Smooth muscle cell (in vitro differentiated cells): ENCODE measurements around the gene BFSP2. TPM values are rescaled to one million over a fixed set of nuclear protein-coding genes. Genes with fewer than 3 reads are reported as not detected.
A peak's percentile ranks its signal among the peaks of the same experiment; 100 is the strongest.

Experiments used
- DNase-seq: peaks from one replicate; lab custom pipeline; 2025; ENCODE audit not compliant: unreplicated experiment; lab: John Stamatoyannopoulos, UW
- H2AFZ ChIP-seq: fragments of 200-600 bp; sonication (generic); 2 replicates; pipeline ENCODE4 v1.6.0; 2016; ENCODE audit warnings: antibody characterized with exemption, low read depth, mild to moderate bottlenecking
- H3F3A ChIP-seq: fragments of 200-600 bp; sonication (generic); 2 replicates; pipeline ENCODE4 v1.6.0; 2017; ENCODE audit warnings: antibody characterized with exemption, low read depth
- H3K27ac ChIP-seq: fragments of 200-600 bp; sonication (generic); 2 replicates; pipeline ENCODE4 v1.5.1; 2016; ENCODE audit warnings: low read depth, mild to moderate bottlenecking
- H3K27me3 ChIP-seq: fragments of 200-600 bp; sonication (generic); 2 replicates; pipeline ENCODE4 v1.6.1; 2016; ENCODE audit warnings: low read depth, mild to moderate bottlenecking
- H3K36me3 ChIP-seq: fragments of 200-600 bp; sonication (generic); 2 replicates; pipeline ENCODE4 v1.5.1; 2016; ENCODE audit warnings: low read depth
- H3K4me1 ChIP-seq: fragments of 200-600 bp; sonication (generic); 2 replicates; pipeline ENCODE4 v1.5.1; 2016; ENCODE audit warnings: low read depth
- H3K4me2 ChIP-seq: fragments of 200-600 bp; sonication (generic); 2 replicates; pipeline ENCODE4 v1.6.0; 2016; ENCODE audit warnings: mild to moderate bottlenecking
- H3K4me3 ChIP-seq: fragments of 200-600 bp; sonication (generic); 2 replicates; pipeline ENCODE4 v1.5.1; 2016; ENCODE audit warnings: mild to moderate bottlenecking
- H3K79me2 ChIP-seq: fragments of 200-600 bp; sonication (generic); 2 replicates; pipeline ENCODE4 v1.6.0; 2016; ENCODE audit warnings: low read depth, mild to moderate bottlenecking
- H3K9ac ChIP-seq: fragments of 200-600 bp; sonication (generic); 2 replicates; pipeline ENCODE4 v1.6.0; 2016; ENCODE audit warnings: low read depth
- H3K9me3 ChIP-seq: fragments of 200-600 bp; sonication (generic); replicated peaks from 2 replicates; pipeline ENCODE4 v1.5.1; 2016; ENCODE audit warnings: low read depth
- H4K20me1 ChIP-seq: fragments of 200-600 bp; sonication (generic); 2 replicates; pipeline ENCODE4 v1.6.0; 2016; ENCODE audit warnings: low read depth
- WGBS: methylation state at CpG from one replicate; pipeline ENCODE4 v1.1.7; 2016; ENCODE audit warnings: low lambda C conversion rate; 5-methylcytosine and 5-hydroxymethylcytosine counted together
- polyA plus RNA-seq: library from polyadenylated mRNA; unstranded; fragments of >200 nt; fragmentation: Nextera tagmentation; extraction: Ambion mirVana; gene quantifications from 2 replicates; pipeline ENCODE4 v1.2.1, GENCODE V29; 2016
- total RNA-seq: library from RNA; depleted of rRNA; stranded (reverse); fragments of >200 nt; gene quantifications from 2 replicates; pipeline ENCODE4 v1.2.3, GENCODE V29; 2014
- TF ChIP-seq, protein P1 (sequence below): fragments of 200-600 bp; sonication (generic); IDR thresholded peaks from 2 replicates; pipeline ENCODE4 v1.5.1; 2017; ENCODE audit warnings: borderline replicate concordance, mild to moderate bottlenecking, antibody characterized with exemption; ENCODE audit not compliant: insufficient read depth, poor library complexity, severe bottlenecking

BFSP2 gene
- total and polyA plus RNA-seq, 2 experiments from 2014 or later = not detected

- H3K4me3 ChIP-seq = no peak overlapping the region
- H3K27ac ChIP-seq = no peak overlapping the region
- H3F3A ChIP-seq = no peaks in the 10 kb centered on the region
- H2AFZ ChIP-seq = no peak overlapping the region
- 76% methylated on average over 3 of the region's 3 CpGs for WGBS
- no peaks in the 10 kb centered on the region for H3K36me3 ChIP-seq
- H4K20me1 ChIP-seq = no peaks in the 10 kb centered on the region
- no peak for DNase-seq
- H3K79me2 ChIP-seq = no peaks in the 10 kb centered on the region
- H3K4me2 ChIP-seq = no peak overlapping the region
- no peaks in the 10 kb centered on the region for H3K9me3 ChIP-seq
- TF ChIP-seq, protein P1, sequence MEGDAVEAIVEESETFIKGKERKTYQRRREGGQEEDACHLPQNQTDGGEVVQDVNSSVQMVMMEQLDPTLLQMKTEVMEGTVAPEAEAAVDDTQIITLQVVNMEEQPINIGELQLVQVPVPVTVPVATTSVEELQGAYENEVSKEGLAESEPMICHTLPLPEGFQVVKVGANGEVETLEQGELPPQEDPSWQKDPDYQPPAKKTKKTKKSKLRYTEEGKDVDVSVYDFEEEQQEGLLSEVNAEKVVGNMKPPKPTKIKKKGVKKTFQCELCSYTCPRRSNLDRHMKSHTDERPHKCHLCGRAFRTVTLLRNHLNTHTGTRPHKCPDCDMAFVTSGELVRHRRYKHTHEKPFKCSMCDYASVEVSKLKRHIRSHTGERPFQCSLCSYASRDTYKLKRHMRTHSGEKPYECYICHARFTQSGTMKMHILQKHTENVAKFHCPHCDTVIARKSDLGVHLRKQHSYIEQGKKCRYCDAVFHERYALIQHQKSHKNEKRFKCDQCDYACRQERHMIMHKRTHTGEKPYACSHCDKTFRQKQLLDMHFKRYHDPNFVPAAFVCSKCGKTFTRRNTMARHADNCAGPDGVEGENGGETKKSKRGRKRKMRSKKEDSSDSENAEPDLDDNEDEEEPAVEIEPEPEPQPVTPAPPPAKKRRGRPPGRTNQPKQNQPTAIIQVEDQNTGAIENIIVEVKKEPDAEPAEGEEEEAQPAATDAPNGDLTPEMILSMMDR = no peak
- H3K9ac ChIP-seq = no peak overlapping the region
- no peaks in the 10 kb centered on the region for H3K4me1 ChIP-seq
- no peaks in the 10 kb centered on the region for H3K27me3 ChIP-seq
Measured at GRCh38 chr3:133383175-133383574, 16.7 kb upstream of the BFSP2 start.

GRCh38 chr3:133383741-133384140 is 16.1 kb upstream of the BFSP2 start:
- no peak overlapping the region for H3K4me2 ChIP-seq
- no peak overlapping the region for H3K9ac ChIP-seq
- H4K20me1 ChIP-seq = no peaks in the 10 kb centered on the region
- 87% methylated on average over 5 of the region's 5 CpGs for WGBS
- H3K27me3 ChIP-seq = no peaks in the 10 kb centered on the region
- H3K36me3 ChIP-seq = no peaks in the 10 kb centered on the region
- H3K4me1 ChIP-seq = no peaks in the 10 kb centered on the region
- DNase-seq = no peak
- no peaks in the 10 kb centered on the region for H3K79me2 ChIP-seq
- no peaks in the 10 kb centered on the region for H3K9me3 ChIP-seq
- no peak overlapping the region for H3K27ac ChIP-seq
- TF ChIP-seq, protein P1 = no peak
- no peak overlapping the region for H3K4me3 ChIP-seq
- no peaks in the 10 kb centered on the region for H3F3A ChIP-seq
- no peak overlapping the region for H2AFZ ChIP-seq

- H3K9me3 ChIP-seq = no peaks in the 10 kb centered on the region
- H3K79me2 ChIP-seq = no peaks in the 10 kb centered on the region
- DNase-seq = peak; percentile 10
- H3K27me3 ChIP-seq = no peaks in the 10 kb centered on the region
- no peak overlapping the region for H2AFZ ChIP-seq
- no peaks in the 10 kb centered on the region for H4K20me1 ChIP-seq
- TF ChIP-seq, protein P1 = peak; percentile 79
- no peaks in the 10 kb centered on the region for H3K36me3 ChIP-seq
- WGBS = 20% methylated on average over 13 of the region's 13 CpGs
- no peak overlapping the region for H3K4me3 ChIP-seq
- no peak overlapping the region for H3K27ac ChIP-seq
- no peaks in the 10 kb centered on the region for H3K4me1 ChIP-seq
- H3F3A ChIP-seq = no peaks in the 10 kb centered on the region
- no peak overlapping the region for H3K9ac ChIP-seq
- H3K4me2 ChIP-seq = no peak overlapping the region
Measured at GRCh38 chr3:133384331-133385027, 15.4 kb upstream of the BFSP2 start.

DNA sequence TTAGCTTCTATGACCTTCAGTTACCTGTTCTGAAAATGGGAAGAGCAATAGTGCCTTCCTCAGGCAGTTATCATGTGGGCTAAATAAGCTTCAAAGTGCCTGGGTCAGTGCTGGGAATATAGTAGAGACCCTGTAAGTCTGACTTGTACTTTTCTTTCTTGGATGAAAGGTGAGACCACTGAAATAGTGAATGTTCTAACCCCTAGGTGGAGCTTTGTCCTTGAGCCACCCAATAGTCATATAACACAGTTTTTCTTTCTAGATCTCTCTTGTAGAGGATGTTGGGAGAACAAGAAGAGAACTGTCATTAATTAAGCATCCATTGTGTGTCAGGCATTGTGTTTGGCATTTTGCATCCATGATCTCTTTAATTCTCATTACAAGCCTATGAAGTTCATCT is 13.0 kb upstream of the BFSP2 start:
- Histone ChIP-seq H3K4me1 (no peaks in the 10 kb centered on the region), H3K4me2 (no peak overlapping the region), H3K27ac (no peak overlapping the region), H3K4me3 (no peak overlapping the region), H3K9me3 (no peaks in the 10 kb centered on the region), H3K9ac (no peak overlapping the region), H3K36me3 (no peaks in the 10 kb centered on the region), H3K27me3 (no peaks in the 10 kb centered on the region), H4K20me1 (no peaks in the 10 kb centered on the region), H2AFZ (no peak overlapping the region), H3K79me2 (no peaks in the 10 kb centered on the region), H3F3A (no peaks in the 10 kb centered on the region)
- DNase-seq = no peak
- TF ChIP-seq, protein P1 = no peak
